AG09309 (cell line): ENCODE measurements around the gene RAB11FIP3.

Source experiments
- DNase-seq: peaks from one replicate; pipeline ENCODE4 v3.0.0-alpha.2; 2010; ENCODE audit warnings: low read depth
- H3K4me3 ChIP-seq: 2 replicates; pipeline ENCODE4 v1.5.1; 2011; ENCODE audit warnings: mild to moderate bottlenecking, low read depth, low read length, moderate library complexity; ENCODE audit not compliant: control insufficient read depth
- TF ChIP-seq, protein P1 (sequence below): IDR thresholded peaks from 2 replicates; pipeline ENCODE4 v1.5.1; 2011; ENCODE audit warnings: mild to moderate bottlenecking, low read depth, low read length, inconsistent platforms; ENCODE audit not compliant: insufficient read depth, control insufficient read depth; ENCODE audit errors: missing control alignments

The RAB11FIP3 gene

DNA sequence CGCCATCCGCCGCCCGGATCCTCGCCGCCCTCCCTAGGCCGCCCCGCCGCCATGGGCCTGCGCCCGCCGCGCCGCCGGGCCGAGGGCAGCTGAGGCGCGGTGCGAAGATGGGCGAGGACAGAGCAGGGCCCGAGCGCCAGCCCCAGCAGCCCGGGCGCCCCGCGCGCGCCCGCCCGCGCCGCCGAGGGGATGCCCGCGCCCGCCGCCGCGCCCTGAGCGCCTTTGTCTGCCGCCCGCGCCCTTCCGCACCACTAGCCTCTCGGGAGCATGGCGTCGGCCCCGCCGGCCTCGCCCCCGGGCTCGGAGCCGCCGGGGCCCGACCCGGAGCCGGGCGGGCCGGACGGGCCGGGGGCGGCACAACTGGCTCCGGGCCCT, 278 bp downstream of the RAB11FIP3 start:
- TF ChIP-seq, protein P1, sequence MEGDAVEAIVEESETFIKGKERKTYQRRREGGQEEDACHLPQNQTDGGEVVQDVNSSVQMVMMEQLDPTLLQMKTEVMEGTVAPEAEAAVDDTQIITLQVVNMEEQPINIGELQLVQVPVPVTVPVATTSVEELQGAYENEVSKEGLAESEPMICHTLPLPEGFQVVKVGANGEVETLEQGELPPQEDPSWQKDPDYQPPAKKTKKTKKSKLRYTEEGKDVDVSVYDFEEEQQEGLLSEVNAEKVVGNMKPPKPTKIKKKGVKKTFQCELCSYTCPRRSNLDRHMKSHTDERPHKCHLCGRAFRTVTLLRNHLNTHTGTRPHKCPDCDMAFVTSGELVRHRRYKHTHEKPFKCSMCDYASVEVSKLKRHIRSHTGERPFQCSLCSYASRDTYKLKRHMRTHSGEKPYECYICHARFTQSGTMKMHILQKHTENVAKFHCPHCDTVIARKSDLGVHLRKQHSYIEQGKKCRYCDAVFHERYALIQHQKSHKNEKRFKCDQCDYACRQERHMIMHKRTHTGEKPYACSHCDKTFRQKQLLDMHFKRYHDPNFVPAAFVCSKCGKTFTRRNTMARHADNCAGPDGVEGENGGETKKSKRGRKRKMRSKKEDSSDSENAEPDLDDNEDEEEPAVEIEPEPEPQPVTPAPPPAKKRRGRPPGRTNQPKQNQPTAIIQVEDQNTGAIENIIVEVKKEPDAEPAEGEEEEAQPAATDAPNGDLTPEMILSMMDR = no peak
- peak overlapping the region; percentile 74 for H3K4me3 ChIP-seq
- no peak for DNase-seq

DNA sequence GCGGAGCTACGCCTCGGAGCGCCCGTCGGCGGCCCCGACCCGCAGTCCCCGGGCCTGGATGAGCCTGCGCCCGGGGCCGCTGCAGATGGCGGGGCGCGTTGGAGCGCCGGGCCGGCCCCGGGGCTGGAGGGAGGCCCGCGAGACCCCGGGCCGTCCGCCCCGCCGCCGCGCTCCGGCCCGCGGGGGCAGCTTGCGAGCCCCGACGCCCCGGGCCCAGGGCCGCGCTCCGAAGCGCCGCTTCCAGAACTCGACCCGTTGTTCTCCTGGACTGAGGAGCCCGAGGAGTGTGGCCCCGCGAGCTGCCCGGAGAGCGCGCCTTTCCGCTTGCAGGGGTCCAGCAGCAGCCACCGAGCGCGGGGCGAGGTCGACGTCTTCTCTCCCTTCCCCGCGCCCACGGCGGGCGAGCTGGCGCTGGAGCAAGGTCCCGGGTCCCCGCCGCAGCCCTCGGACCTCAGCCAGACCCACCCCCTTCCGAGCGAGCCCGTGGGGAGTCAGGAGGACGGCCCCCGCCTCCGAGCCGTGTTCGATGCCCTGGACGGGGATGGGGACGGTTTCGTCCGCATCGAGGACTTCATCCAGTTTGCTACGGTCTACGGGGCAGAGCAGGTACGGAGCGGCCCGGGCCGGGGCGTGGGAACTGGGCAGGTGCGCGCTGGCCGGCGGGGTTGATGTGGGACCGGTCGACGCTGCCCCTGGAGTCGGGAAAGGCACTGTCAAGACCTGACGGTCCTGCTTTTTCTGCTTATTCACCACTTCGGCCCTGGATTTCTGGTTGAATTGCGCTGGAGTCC, 861 bp downstream of the RAB11FIP3 start:
- peak overlapping the region; percentile 74 for H3K4me3 ChIP-seq
- DNase-seq = no peak
- TF ChIP-seq, protein P1 = no peak

DNA sequence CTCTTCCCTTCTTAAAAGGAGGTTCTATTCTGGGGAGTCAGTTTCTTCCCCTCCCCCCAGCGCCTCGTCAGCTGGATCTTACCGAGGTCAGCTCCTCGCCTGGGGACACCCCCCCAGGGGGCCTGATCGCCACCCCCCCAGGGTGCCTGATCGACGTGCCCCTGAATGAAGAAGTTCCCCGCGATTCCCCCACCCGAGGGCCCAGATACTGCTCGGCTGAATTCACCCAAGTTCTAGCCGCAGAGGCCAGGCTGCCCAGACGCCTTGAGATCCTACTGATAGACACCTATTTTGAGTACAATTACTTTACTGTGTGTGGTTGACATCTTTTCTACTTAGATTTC, 1.4 kb downstream of the RAB11FIP3 start:
- H3K4me3 ChIP-seq = peak overlapping the region; percentile 74
- TF ChIP-seq, protein P1 = no peak
- DNase-seq = no peak

DNA sequence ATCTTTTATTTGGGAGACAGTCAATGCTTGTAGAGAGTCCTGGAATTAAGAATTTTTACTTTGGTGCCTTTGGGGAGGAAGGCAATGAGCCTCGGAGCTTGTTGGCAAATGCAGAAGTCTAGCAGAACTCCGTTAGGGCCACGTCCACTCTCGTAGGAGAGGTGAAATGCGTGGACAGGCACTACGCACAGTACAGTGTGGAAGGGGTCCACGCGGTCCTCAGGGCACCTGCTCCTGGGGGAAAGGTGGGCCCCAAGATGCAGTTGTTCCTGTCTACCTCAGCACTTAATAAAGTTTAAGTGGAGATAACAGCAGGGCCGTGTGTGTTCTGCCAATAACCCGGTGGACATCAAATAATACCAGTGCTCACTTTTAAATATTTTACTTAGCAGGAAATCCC, 1.8 kb downstream of the RAB11FIP3 start:
- no peak for DNase-seq
- TF ChIP-seq, protein P1 = no peak
- H3K4me3 ChIP-seq = peak overlapping the region; percentile 74

DNA sequence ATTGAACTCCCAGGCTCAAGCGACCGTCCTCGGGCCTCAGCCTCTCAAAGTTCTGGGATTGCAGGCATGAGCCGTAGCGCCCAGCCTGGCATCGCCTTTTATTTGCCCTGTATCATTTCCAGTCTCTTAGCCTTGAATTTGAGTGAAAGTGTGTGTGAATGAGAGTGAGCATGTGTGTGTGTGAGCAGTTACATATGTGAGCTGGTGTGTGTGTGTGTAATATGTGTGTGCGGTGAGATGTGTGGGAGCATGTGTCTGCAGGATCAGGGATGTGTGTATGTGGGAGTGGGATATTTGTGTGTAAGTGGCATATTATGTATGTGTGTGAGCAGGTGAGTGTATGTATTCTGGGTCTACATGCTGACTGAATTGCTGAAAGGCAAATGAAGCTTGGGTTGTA, 5.5 kb downstream of the RAB11FIP3 start:
- TF ChIP-seq, protein P1 = no peak
- DNase-seq = no peak
- H3K4me3 ChIP-seq = no peak overlapping the region

DNA sequence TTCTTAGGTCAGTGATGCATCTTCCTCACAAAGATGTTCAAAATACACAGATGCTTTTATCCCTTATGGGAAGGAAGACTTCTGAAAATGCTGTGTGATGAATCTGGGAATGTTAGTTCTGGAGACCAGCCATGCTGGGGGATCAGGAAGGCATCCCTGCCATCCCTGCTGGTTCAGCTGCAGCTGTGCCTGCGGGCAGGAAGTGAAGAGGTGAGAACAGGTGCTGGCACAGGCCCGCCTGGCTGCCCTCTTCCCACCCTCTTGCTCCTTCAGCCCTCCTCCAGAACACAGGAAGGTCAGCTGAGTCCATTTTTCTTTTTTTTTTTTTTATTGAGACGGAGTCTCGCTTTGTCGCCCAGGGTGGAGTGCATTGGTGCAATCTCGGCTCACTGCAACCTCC, 15.2 kb downstream of the RAB11FIP3 start:
- TF ChIP-seq, protein P1 = no peak
- no peak overlapping the region for H3K4me3 ChIP-seq
- DNase-seq = no peak
